Right lobe of liver (tissue), 6 donors: ENCODE measurements around the gene CCNQ. TPM values are rescaled to one million over a fixed set of nuclear protein-coding genes. Genes with fewer than 3 reads are reported as not detected.
A peak's percentile ranks its signal among the peaks of the same experiment; 100 is the strongest.

Experiments used
- ATAC-seq, 4 donors: fragments of 200-7000 bp; cut with Tn5 transposase; one replicate each; pipeline ENCODE4 v1.9.1; 2020; ENCODE audit warnings: mild to moderate bottlenecking in 4 of 4, moderate library complexity in 4 of 4
- DNase-seq, 3 donors: peaks; one replicate each; pipeline ENCODE4 v3.0.0-alpha.2; 2020
- H3K27ac ChIP-seq, 3 donors: fragments of 200-600 bp; one replicate each; pipeline ENCODE4 v1.8.0; 2022
- H3K27me3 ChIP-seq, 2 donors: fragments of 200-600 bp; one replicate each; pipeline ENCODE4 v1.8.0; 2022
- H3K36me3 ChIP-seq, 4 donors: fragments of 200-600 bp; sonication (generic) in 1 of 4; one replicate each; pipeline versions ENCODE4 v1.5.1 to v1.8.0; 2017 to 2022; ENCODE audit warnings: control low read depth in 1 of 4
- H3K4me1 ChIP-seq, 4 donors: fragments of 200-600 bp; sonication (generic) in 1 of 4; one replicate each; pipeline versions ENCODE4 v1.5.1 to v1.8.0; 2017 to 2022; ENCODE audit warnings: control low read depth in 1 of 4
- H3K4me3 ChIP-seq, 3 donors: fragments of 200-600 bp; one replicate each; pipeline ENCODE4 v1.8.0; 2022
- H3K9me3 ChIP-seq, 4 donors: fragments of 200-600 bp; sonication (generic) in 1 of 4; one replicate each; pipeline versions ENCODE4 v1.5.1 to v1.8.0; 2017 to 2022; ENCODE audit warnings: control low read depth in 1 of 4
- CTCF ChIP-seq, 4 donors: fragments of 200-600 bp in 3 of 4; fragments of 450-650 bp in 1 of 4; IDR thresholded peaks; one replicate each; pipeline versions ENCODE4 v1.5.1 to v1.8.0; 2016 to 2022; ENCODE audit warnings: antibody characterized with exemption in 4 of 4, mild to moderate bottlenecking in 2 of 4
- POLR2A ChIP-seq: fragments of 450-650 bp; IDR thresholded peaks from one replicate; pipeline ENCODE4 v1.6.1; 2017; ENCODE audit warnings: antibody characterized with exemption, mild to moderate bottlenecking
- WGBS: methylation state at CpG from one replicate; pipeline ENCODE4 v1.1.6; 2018; ENCODE audit warnings: low coverage, low lambda C conversion rate; ENCODE audit not compliant: insufficient coverage; ENCODE audit errors: missing lambda C conversion rate; 5-methylcytosine and 5-hydroxymethylcytosine counted together
- intact Hi-C, 2 donors: fragments of 100-400 bp; cut with DNase I; formaldehyde crosslinking; loops; one replicate each; pipeline versions ENCODE4 v1.11.2 to v1.14.1; 2022
- total RNA-seq, 6 experiments: library from RNA; depleted of rRNA in 2 of 6; stranded (reverse); fragments of >200 nt in 2 of 6; fragmentation: NEBNext Ultra II Directional in 3 of 6; extraction: Animal tissue kit (Norgen Biotek cat#: 25700) in 3 of 6; gene quantifications; one replicate each; pipeline versions ENCODE4 v1.1.0 to v1.2.4, GENCODE V29; 2016 to 2023
- donor health status: DM: no; HTN: yes; CAD: no.
- donor health status: DM: no; HTN: no; CAD: no.
- donor health status: DM: no; HTN: no; CAD: no.
- donor health status: DM: no; HTN: yes; CAD: no.
- donor health status: DM: no; HTN: yes; CAD: no.

CCNQ gene
- total RNA-seq, 6 experiments from 2014 or later = 5.6 to 14.0 (median 7.5) TPM

- DNase-seq = peak; percentile 23 to 54 (median 36)
- no peak overlapping the region for H3K27ac ChIP-seq
- TF ChIP-seq CTCF (IDR thresholded peaks at IDR 0.05) (no peak), POLR2A (no peak)
- no peaks in the 10 kb centered on the region for H3K9me3 ChIP-seq
- intact Hi-C loops = no loop called here
- H3K36me3 ChIP-seq = no peaks in the 10 kb centered on the region
- no peak overlapping the region for H3K4me3 ChIP-seq
- peaks cover 0 to 4% (median 0%) of the 10 kb centered on the region in 4 donors for H3K4me1 ChIP-seq
- H3K27me3 ChIP-seq = peaks cover 0 to 8% of the 10 kb centered on the region in 2 donors
- 46% methylated on average over 10 of the region's 10 CpGs for WGBS
- ATAC-seq = peak; percentile 15 to 70 (median 56)
These were observed 47.1 kb upstream of the CCNQ start for GRCh38 chrX:153645921-153646488.

- 37% methylated on average over 2 of the region's 6 CpGs for WGBS
- ATAC-seq = no peak
- Histone ChIP-seq H3K36me3 (no peaks in the 10 kb centered on the region), H3K4me1 (peaks cover 0 to 4% (median 0%) of the 10 kb centered on the region in 4 donors), H3K27ac (no peak overlapping the region), H3K9me3 (no peaks in the 10 kb centered on the region), H3K27me3 (peaks cover 0 to 8% of the 10 kb centered on the region in 2 donors), H3K4me3 (no peak overlapping the region)
- no peak for DNase-seq
- no peak for TF ChIP-seq CTCF (IDR thresholded peaks at IDR 0.05)
- intact Hi-C loops = no loop called here
These were observed 46.2 kb upstream of the CCNQ start for GRCh38 chrX:153645151-153645550.

- TF ChIP-seq CTCF (IDR thresholded peaks at IDR 0.05) = no peak
- TF ChIP-seq POLR2A = no peak
- Histone ChIP-seq H3K9me3 (no peaks in the 10 kb centered on the region), H3K27me3 (peaks cover 0 to 8% of the 10 kb centered on the region in 2 donors), H3K27ac (no peak overlapping the region), H3K4me3 (no peak overlapping the region), H3K36me3 (no peaks in the 10 kb centered on the region), H3K4me1 (peaks cover 0 to 4% (median 0%) of the 10 kb centered on the region in 4 donors)
- 28% methylated on average over 3 of the region's 46 CpGs for WGBS
- intact Hi-C loops = no loop called here
- DNase-seq = peak; percentile 14 to 50 (median 23)
- no peak for ATAC-seq
These were observed 45.6 kb upstream of the CCNQ start for GRCh38 chrX:153644356-153645125.

GRCh38 chrX:153643431-153644351 lies 44.8 kb upstream of the CCNQ start:
- ATAC-seq (peak; percentile 37 to 49 (median 45)), DNase-seq (peak in 2 of 3 donors; percentile 40 to 49)
- H3K27ac ChIP-seq = no peak overlapping the region
- H3K4me1 ChIP-seq = peaks cover 0 to 4% (median 0%) of the 10 kb centered on the region in 4 donors
- no peaks in the 10 kb centered on the region for H3K9me3 ChIP-seq
- H3K4me3 ChIP-seq = no peak overlapping the region
- no peak for TF ChIP-seq POLR2A
- TF ChIP-seq CTCF (IDR thresholded peaks at IDR 0.05) = peak in 2 of 4 donors; percentile 7 to 30
- WGBS = 36% methylated on average over 27 of the region's 84 CpGs
- no peaks in the 10 kb centered on the region for H3K36me3 ChIP-seq
- intact Hi-C loops = no loop called here
- H3K27me3 ChIP-seq = peaks cover 0 to under 1% of the 10 kb centered on the region in 2 donors
